SH-SY5Y (cell line): Measurements from ENCODE around the gene NCK2.

ENCODE experiments used
- GATA2 ChIP-seq: IDR thresholded peaks from 2 replicates; pipeline ENCODE4 v1.6.1; 2011; ENCODE audit warnings: mild to moderate bottlenecking, low read depth, low read length
- GATA3 ChIP-seq: IDR thresholded peaks from 2 replicates; pipeline ENCODE4 v1.6.1; 2011; ENCODE audit warnings: low read depth, mild to moderate bottlenecking, low read length, moderate library complexity

DNA sequence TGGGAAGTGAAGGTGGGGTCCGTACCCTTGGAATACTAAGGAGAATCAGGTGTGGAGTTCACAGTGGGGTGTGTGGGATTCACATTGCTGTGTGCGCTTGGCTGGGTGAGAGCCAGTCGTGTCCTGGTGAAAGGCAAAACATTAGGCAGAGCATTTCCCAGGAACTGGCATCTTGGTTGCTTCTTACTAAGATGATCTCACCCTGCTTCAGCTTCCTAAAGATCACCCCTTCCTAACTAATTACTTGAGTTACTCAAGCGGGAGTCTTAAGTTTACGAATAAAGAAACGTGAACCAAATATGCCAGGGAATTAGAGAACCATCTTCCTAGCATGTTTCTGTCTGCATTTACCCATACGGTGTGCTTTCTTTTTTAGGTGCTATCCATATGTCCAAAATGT lies 122.9 kb downstream of the NCK2 start:
- TF ChIP-seq GATA2 (no peak), GATA3 (no peak)
